GM18505 (cell line): Measurements from ENCODE around the gene TLE7.

Source experiments
- ATAC-seq: cut with Tn5 transposase; IDR thresholded peaks from one replicate; pipeline ENCODE4 v1.9.1; 2021; ENCODE audit not compliant: unreplicated experiment
- POLR2A ChIP-seq: IDR thresholded peaks from 4 replicates; pipeline ENCODE4 v1.6.1; 2011; ENCODE audit warnings: borderline replicate concordance; ENCODE audit not compliant: insufficient read depth, insufficient read length; ENCODE audit errors: extremely low read depth

Gene TLE7

GRCh38 chr16:71413341-71413740 is 28.5 kb downstream of the TLE7 start:
- no peak for ATAC-seq

GRCh38 chr16:71412270-71413160 is 29.3 kb downstream of the TLE7 start:
- no peak for ATAC-seq
- no peak for TF ChIP-seq POLR2A

More at GRCh38 chr16:71413341-71413740, 28.5 kb downstream of the TLE7 start:
- TF ChIP-seq POLR2A = no peak

DNA sequence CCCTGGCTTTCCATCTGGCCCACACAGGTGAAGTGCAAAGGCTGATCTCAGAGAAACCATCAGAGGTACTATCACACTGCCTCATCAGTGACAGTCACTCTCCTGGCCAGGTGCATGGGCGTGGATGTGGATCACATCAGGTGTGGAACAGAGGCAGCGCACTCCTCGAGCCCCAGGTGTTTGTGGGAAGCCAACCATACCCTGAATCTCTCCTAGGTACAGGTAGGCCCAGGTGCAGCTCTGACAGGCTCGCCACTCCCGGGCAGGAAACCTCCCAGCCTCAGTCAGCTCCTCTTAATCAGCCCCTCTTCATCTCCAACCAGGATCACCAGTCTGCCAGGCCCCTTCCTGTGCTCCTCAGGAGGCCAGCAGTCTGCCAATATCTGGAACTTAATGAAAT is 31.7 kb downstream of the TLE7 start:
- ATAC-seq = no peak
- no peak for TF ChIP-seq POLR2A

DNA sequence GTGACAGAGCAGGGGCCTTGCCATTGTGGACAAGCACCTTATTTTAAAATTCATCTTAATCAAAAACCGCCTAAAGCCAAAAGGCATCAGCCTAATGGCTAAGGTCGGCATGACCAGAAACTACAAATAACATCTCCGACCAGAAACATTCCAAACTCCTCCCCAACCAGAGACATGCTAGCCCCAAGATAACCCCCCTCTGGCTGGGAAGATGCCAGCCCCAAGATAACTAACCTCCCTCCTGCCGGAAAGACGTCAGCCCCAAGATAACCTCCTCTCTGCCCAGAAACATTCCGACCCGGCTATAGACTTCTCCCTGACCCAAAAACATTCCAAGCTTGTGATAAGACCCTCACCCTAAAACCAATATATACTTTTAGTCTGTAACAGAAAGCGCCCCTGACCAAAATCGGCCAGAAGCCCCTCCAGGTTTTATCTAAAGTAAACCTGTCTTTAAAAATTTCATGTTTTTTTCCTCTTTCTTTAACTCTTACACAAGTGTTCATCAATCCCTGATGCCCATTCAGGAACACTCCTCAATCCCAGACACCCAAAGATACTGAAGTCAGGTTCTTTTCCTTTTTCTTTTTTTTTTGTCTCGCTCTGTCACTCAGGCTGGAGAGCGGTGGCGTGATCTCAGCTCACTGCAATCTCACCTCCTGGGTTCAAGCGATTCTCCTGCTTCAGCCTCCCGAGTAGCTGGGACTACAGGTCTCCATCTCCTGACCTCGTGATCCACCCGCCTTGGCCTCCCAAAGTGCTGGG is 32.7 kb downstream of the TLE7 start:
- no peak for TF ChIP-seq POLR2A
- ATAC-seq = no peak

DNA sequence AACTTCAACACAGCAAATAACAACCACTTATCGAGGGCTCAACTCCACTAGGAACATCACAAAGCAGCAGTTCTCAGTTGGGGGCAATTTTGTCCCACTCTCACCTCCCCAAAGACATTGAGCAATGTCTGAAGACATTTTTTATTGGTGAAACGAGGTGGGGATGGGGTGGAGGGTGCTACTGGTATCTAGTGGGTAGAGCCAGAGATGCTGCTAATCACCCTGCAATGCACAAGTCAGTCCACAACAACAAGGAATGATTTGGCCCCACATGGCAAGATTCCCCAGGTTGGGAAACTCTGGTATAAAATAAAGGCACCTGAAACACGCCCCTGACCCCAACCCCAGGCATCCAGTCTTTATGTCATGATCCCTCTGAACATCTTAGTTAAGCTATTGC is 33.3 kb downstream of the TLE7 start:
- TF ChIP-seq POLR2A = no peak
- no peak for ATAC-seq

GRCh38 chr16:71407731-71408130 is 34.1 kb downstream of the TLE7 start:
- ATAC-seq = no peak

DNA sequence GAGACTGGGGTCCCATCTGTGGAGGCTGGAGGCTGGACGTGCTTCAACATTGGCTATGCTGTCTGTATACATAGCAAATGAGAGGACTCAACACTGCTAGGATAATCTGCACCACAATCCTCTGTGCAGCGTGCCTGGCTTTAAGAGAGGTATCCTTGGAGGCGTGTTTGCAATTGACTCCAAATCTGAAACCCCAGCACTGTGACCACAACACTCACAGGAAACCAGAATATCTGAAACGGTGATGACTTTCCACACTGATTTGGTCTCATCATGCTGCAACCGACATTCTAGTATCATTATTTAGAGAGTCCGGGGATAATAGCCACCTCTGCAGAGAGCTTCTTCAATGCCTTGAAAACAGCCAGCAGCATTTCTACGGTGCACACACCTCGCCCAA is 35.1 kb downstream of the TLE7 start:
- no peak for TF ChIP-seq POLR2A
- no peak for ATAC-seq

More at GRCh38 chr16:71407731-71408130, 34.1 kb downstream of the TLE7 start:
- no peak for TF ChIP-seq POLR2A

- no peak for ATAC-seq
- no peak for TF ChIP-seq POLR2A
Measured at GRCh38 chr16:71406316-71406715, 35.5 kb downstream of the TLE7 start.

DNA sequence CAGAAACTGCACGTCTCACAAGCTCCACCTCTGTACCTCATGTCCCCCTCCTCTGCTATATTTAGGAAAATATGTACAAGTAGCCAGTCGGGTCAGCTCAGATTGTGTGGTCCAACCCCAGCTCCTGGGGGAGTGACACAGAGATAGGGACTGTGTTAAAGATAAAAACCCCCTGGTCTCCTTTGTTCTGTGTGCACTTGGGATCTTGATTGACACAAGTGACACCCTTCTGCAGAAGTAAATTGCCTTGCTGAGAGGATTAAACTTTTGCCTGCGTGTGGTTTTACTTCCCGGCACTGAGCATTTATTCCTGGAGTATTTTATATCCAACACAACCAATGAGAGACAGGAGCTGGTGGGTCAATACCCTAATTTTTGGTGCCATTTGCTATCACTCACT is 37.5 kb downstream of the TLE7 start:
- ATAC-seq = no peak
- no peak for TF ChIP-seq POLR2A

- no peak for TF ChIP-seq POLR2A
- ATAC-seq = no peak
Measured at GRCh38 chr16:71402674-71403073, 39.2 kb downstream of the TLE7 start.

- no peak for TF ChIP-seq POLR2A
- no peak for ATAC-seq
Measured at GRCh38 chr16:71402007-71402406, 39.8 kb downstream of the TLE7 start.

DNA sequence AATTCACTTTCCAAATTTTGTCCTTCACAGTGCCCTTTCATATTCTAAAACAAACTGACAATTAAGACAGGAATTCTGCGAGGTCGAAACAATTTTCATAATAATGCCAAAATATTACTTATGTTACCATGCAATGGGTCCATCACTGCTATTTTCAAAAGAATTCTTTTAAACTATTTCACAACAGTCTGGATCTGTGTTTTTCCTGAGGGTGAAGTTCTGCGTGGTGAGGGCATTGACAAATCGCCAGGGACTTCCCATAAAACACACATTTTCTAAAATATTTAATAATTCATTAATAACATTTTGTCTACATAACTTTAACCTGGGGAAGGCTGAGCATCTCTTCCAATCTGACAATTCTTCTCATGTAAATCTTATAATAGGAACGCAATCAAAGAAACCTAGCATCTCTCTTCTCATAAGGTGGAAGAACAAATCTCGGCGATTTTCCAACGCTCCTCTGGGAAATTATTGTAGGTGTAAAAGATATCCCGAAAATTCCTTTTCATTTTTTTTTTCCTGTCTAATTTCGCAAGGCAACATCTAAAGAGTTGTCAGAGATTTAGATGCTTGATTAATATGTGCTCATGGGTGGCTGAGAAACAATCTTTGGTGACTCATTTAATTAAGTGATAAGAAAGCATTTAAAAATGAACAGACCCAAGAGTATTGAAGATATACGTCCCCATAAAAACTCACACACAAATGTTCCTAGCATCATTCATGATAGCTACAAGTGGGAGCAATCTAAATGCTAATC is 41.9 kb downstream of the TLE7 start:
- no peak for TF ChIP-seq POLR2A

GRCh38 chr16:71396594-71396993 is 45.3 kb downstream of the TLE7 start:
- no peak for ATAC-seq
- no peak for TF ChIP-seq POLR2A

More for the DNA sequence above, 41.9 kb downstream of the TLE7 start:
- no peak for ATAC-seq

DNA sequence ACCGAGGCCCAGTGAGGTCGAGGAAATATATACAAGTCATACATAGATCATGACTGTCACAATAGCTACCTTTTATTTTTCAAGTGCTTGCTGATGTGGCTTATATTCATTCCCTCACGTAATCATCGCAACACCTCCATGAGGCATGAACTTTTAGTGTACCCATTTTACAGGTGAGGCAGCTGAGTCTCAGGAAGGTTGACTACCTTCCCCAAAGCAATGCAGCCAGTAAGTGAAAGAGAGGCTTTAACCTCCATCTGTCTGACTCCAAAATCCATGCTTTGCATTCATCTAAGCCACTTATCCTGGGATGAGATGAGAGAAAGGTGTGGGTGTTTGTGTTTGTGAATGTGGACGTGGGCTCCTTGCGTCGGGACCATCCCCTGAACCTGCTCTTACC is 52.5 kb downstream of the TLE7 start:
- no peak for ATAC-seq
- no peak for TF ChIP-seq POLR2A
